GM19099 (cell line): ENCODE results near the gene METRN.

Source experiments
- POLR2A ChIP-seq: IDR thresholded peaks from 3 replicates; pipeline ENCODE4 v1.6.1; 2011; ENCODE audit warnings: low read depth; ENCODE audit not compliant: insufficient read length; ENCODE audit errors: extremely low read depth

METRN gene

DNA sequence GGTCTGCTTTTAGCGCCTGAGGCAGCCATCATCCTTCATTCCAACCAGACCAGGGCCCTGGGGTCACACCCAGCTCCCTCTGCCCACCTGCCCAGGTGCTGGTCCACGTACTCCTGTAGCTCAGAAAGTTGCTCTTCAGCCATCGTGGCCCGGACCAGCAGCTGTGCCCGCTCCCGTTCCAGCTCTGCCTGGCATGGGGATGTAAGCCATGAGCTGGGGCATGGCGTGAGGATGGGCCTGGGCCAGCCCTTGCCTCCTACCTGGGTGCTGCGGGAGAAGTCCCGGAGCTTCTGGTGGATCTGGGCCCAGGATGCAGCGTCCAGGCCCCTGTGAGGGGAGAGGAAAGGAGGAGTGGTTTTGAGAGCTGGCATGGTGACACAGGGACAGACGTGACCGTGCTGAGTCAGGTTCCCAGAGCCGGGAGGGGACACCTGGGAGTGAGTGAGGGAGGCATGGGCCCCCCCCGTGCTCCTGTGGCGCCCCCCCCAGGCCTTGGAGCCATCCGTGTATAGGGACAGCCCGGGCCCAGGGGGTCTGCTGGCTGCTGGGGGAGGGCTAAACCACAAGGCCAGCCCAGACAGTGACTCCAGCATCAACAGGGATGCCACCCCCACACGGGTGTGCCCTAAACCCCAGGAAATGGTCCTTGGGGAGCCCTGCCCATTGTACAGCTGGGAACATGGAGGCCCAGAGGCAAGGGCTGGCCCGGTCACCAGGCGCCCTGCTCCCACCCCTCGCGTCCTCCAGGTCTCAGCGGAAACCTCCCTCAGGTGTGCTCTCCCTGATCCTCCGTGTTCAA is 8.1 kb downstream of the METRN start:
- no peak for TF ChIP-seq POLR2A

DNA sequence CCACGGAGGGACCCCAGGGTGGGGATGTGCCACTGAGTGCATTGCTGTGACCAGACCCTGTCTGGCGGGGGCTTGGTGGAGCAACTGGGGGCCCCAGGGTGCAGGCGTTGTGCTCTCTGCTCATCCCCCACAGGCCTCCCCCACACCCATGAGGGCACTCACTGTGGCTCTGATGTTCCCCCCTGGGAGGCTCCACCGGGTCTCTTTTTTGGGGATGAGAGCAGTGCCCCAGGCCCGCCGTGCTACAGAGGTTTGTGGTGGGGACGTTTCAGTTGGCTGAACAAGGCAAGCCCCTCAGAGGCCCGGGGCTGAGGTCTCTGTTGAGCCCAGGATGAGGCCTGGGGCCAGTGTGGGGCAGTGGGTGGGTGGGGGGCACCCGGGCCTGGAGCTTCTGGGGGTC is 8.8 kb downstream of the METRN start:
- TF ChIP-seq POLR2A, result no peak

- TF ChIP-seq POLR2A, result no peak
Measured at GRCh38 chr16:724188-725040, 9.5 kb downstream of the METRN start.

GRCh38 chr16:725041-725376 is 10.1 kb downstream of the METRN start:
- no peak for TF ChIP-seq POLR2A

DNA sequence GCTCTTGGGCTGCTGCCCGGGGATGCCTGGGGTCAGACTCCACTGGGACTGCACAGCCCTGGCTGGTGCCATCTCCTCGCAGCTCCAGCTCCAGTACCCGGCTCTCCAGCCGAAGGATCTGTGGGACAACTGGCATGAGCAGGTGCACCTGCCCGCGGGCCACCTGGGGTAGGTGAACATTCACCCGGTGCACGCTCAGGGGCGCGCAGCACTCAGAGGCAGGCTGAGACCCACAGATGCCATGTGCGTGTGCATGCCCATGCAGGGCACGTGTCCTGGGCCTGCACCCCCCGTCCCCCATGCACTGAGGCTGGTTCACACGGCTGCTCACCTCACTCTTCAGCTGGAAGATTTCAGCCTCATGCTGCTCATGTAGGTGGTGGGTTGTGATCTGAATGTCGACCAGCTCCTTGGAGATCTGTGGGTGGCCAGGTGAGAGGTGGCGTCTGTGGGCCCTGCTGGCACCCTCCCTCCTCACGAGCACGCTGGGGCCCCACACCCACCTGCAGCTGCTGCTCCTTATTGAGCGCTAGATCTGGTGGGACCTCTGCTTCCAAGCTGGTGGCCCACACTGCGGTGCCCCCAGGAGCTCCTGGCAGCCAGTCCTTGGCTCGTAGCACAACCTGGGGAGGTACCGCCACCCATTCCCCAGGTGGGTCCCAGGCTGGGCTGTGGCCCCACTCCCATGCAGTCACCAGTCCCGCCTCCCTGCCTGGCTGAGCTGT is 10.7 kb downstream of the METRN start:
- TF ChIP-seq POLR2A, result no peak

DNA sequence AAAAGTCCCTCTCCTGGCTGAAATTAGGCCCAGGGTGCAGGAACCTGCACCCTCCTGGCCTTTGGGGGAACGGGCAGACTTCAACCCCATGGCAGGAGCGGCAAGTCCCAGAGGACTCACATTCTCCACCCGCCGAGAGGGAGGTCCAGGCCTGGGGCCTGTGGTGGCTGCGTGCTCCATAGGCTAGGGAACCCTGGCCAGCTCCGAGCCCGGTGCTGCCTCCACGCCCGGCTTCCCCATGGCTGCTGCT is 11.2 kb downstream of the METRN start:
- no peak for TF ChIP-seq POLR2A

DNA sequence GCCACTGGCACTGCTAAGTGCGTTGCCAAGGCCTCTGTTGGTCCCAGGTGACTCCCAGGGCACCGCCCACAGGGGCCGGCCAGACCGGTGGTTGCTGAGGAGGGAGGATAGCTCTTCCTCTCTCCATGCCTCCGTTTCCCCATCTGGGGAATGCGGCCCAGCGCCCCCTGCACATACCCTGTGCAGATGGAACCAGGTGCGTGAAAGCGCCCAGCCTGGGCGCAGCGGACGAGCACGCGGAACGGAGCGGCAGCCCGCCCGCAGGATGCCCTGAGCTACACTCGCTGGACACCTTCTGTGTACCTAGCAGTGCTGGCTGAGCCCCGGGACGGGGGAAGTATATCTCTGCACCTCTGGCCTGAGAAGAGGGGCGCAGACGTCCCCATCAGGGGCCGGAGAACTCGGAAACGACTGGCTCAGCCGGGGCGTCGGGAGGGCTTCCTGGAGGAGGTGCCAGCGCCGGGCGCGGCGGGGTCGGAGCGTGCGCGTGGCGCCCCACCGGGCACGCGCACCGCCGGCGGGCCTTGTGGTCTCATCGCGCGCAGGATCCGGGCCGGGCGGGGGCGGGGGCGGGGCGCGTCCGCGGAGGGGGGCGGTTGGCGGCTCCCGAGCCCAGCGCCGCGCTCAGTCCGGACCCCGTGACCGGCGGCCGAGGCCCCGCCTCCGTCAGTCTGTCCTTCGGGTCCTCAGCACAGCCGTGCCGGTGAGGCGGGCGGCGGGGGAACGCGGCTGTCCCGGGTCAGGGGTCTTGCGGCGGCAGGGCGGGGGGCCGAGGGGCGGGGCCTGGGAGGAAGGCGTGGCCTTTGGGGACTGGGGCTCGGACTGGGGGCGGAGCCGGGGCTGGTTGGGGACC is 11.7 kb downstream of the METRN start, which contains the start of the genes CCDC78 and HAGHL:
Gene CCDC78 (minus strand): TSS at position 6 of the 853 bp plus-strand sequence. CDS start 76 bp downstream, outside the sequence.
Gene HAGHL (plus strand): TSS at position 669 of the 853 bp plus-strand sequence. CDS start 404 bp downstream, outside the sequence.
- TF ChIP-seq POLR2A, result peak; percentile 6

DNA sequence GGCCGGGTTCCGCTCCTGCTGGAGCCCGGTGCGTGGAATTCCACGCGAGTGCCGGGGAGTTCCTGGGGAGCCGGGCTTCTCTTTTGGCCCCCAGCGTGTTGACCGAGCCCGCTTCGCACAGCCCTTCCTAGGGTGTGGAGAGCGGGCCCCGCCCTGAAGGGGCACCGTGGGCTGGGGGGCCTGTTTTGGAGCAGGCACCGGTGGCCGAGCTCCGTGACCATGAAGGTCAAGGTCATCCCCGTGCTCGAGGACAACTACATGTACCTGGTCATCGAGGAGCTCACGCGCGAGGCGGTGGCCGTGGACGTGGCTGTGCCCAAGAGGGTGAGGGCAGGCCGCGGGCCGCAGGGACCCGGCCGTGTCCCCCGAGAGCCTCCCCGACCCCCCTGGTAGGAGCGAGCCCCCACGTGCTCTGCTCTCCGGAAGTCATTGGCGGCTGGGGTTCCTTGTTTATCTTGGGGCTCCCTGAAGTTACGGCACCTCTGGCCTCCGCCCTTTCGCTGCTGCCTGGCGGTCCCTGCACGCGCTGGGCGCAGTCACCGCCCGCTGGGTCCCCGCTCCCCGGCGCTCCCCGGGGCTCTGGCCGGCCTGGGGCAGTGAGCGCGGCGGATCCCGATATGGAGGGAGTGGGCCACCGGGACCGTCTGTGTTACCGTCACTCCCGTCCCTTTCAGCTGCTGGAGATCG is 12.5 kb downstream of the METRN start:
- TF ChIP-seq POLR2A, result no peak

- peak; percentile 39 for TF ChIP-seq POLR2A
Measured at GRCh38 chr16:728131-728889, 13.4 kb downstream of the METRN start.

DNA sequence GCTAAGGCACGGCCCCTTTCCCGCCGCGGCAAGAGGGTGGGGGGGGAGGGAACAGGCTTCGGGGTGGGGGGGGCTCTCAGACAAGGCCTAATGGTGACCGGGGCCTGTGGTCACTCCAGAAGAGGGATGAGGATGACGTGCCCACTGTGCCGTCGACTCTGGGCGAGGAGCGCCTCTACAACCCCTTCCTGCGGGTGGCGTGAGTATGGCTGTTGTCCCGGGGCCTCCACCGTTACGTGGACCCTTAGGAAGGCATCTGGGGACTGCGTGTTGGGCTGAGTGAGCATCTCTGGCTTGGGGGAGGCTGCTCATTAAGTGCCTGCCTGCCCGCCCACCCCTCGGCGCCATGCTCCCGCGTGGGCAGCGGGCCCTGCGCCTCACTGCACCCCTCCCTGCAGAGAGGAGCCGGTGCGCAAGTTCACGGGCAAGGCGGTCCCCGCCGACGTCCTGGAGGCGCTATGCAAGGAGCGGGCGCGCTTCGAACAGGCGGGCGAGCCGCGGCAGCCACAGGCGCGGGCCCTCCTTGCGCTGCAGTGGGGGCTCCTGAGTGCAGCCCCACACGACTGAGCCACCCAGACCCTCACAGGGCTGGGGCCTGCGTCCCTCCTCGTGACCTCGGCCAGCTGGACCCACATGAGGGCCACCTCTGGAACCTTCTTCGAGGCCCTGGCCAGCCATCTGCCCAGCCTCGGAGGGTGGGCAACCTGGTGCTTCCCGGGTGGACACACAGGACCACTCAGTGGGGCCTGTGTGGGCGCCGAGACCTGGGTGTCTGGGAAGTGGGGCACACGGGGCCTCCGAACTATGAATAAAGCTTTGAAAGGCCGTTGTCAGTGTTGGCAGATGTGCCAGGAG is 14.2 kb downstream of the METRN start:
- no peak for TF ChIP-seq POLR2A

DNA sequence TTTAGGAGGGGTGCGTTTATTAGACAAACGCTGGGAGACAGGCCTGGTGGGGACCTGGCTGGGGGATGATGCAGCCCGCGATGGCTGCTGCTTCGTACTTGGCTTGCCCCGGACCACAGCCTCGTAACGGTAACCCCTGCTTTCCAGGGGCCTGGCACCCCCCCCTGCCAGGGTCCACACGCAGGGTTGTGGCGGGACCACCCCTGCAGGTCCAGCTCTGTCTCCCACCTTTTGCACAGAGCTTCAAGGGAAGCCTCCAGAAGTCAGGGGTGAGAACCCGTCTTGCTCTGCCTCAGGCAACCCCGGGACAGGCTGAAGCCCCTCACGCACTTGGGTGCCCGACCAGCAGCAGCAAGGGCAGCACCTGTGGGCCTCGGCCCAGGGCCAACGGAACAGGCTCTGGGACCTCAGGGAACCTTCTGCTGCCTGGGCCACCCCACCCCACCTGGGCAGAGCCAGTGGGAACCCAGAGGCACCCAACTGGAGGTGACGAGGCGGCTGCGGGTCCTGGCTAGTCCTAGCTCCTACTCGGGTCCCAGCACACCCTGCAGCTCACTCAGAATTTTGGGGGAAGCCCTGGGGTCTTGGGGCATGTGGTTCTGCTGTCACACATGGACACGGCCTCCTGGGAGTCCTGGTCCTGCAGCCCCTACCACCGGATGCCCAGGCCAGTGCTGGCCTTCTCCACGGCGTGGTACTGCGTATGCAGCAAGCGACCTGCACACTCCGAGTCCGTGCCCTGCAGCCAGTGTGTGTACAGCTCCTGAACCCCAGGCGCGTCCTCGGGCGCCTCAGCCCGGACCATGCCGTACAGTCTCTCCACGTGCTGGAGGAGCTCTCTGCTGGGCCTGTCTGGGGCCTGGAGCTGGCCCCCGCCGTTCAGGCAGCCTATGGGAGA is 15.1 kb downstream of the METRN start:
- no peak for TF ChIP-seq POLR2A
